ENCODE data around the gene TINAG.
A peak's percentile ranks its signal among the peaks of the same experiment; 100 is the strongest.

Gene TINAG

GRCh38 chr6:54308289-54308985, at the start of gene TINAG:
Gene TINAG (plus strand): TSS chr6:54308441. CDS start chr6:54308551, 110 bp downstream.
- DNase-seq (ENCODE audit: low spot score) = no peak

- DNase-seq (ENCODE audit: low spot score) = no peak
These were observed 48.2 kb upstream of the TINAG start for GRCh38 chr6:54260025-54260424.

GRCh38 chr6:54262499-54262898, 45.7 kb upstream of the TINAG start:
- no peak for DNase-seq (ENCODE audit: low spot score)

GRCh38 chr6:54262971-54263370, 45.3 kb upstream of the TINAG start:
- DNase-seq (ENCODE audit: low spot score) = no peak

- DNase-seq (ENCODE audit: low spot score) = no peak
These were observed 43.5 kb upstream of the TINAG start for GRCh38 chr6:54264581-54265272.

GRCh38 chr6:54266400-54266923, 41.8 kb upstream of the TINAG start:
- no peak for DNase-seq (ENCODE audit: low spot score)

GRCh38 chr6:54267798-54268197, 40.4 kb upstream of the TINAG start:
- peak; percentile 7 for DNase-seq (ENCODE audit: low spot score)

- no peak for DNase-seq (ENCODE audit: low spot score)
These were observed 34.9 kb upstream of the TINAG start for GRCh38 chr6:54273214-54273820.

GRCh38 chr6:54274383-54274782, 33.9 kb upstream of the TINAG start:
- DNase-seq (ENCODE audit: low spot score) = no peak

- no peak for DNase-seq (ENCODE audit: low spot score)
These were observed 26.1 kb upstream of the TINAG start for GRCh38 chr6:54282186-54282585.

- no peak for DNase-seq (ENCODE audit: low spot score)
These were observed 23.9 kb upstream of the TINAG start for GRCh38 chr6:54284161-54284860.

- DNase-seq (ENCODE audit: low spot score) = no peak
These were observed 22.6 kb upstream of the TINAG start for GRCh38 chr6:54285595-54285994.

- no peak for DNase-seq (ENCODE audit: low spot score)
These were observed 22.1 kb upstream of the TINAG start for GRCh38 chr6:54286141-54286540.

- no peak for DNase-seq (ENCODE audit: low spot score)
These were observed 19.8 kb upstream of the TINAG start for GRCh38 chr6:54288474-54288873.

GRCh38 chr6:54289426-54289825, 18.8 kb upstream of the TINAG start:
- DNase-seq (ENCODE audit: low spot score) = no peak

- no peak for DNase-seq (ENCODE audit: low spot score)
These were observed 17.1 kb upstream of the TINAG start for GRCh38 chr6:54291146-54291545.

GRCh38 chr6:54291738-54292137, 16.5 kb upstream of the TINAG start:
- no peak for DNase-seq (ENCODE audit: low spot score)

GRCh38 chr6:54294965-54295532, 13.2 kb upstream of the TINAG start:
- DNase-seq (ENCODE audit: low spot score) = no peak

GRCh38 chr6:54299542-54300269, 8.5 kb upstream of the TINAG start:
- DNase-seq (ENCODE audit: low spot score) = no peak

GRCh38 chr6:54301770-54302169, 6.5 kb upstream of the TINAG start:
- no peak for DNase-seq (ENCODE audit: low spot score)

GRCh38 chr6:54307439-54307910, 766 bp upstream of the TINAG start:
- no peak for DNase-seq (ENCODE audit: low spot score)

All from AG08396 (cell line).